PC-9 (cell line): ENCODE results near the gene MB. TPM values are rescaled to one million over a fixed set of nuclear protein-coding genes. Genes with fewer than 3 reads are reported as not detected.

Source experiments
- BruUV-seq: library from RNA; stranded (reverse); fragments of 400-500 nt; replicated peaks from 2 replicates; lab custom pipeline; 2021; lab: Mats Ljungman, UMichigan
- CTCF ChIA-PET: fragments of 300-600 bp; sonication (Branson Sonifier 250); formaldehyde crosslinking; loops from one replicate; lab custom pipeline; 2022; ENCODE audit warnings: antibody characterized with exemption; lab: Charles Lee
- POLR2A ChIA-PET: fragments of 300-600 bp; sonication (Branson Sonifier 250); formaldehyde crosslinking; loops from one replicate; lab custom pipeline; 2022; ENCODE audit warnings: antibody characterized with exemption; ENCODE audit not compliant: unreplicated experiment; lab: Charles Lee
- DNase-seq, 2 experiments: peaks; one replicate each; pipeline versions ENCODE4 v3.0.0 to v3.0.0-alpha.2; 2015 to 2022; ENCODE audit warnings: mixed read lengths in 1 of 2
- H2AFZ ChIP-seq: fragments of 200-600 bp; sonication (generic); 2 replicates; pipeline ENCODE4 v1.8.1; 2017; ENCODE audit warnings: antibody characterized with exemption
- H3F3A ChIP-seq: fragments of 200-600 bp; sonication (generic); 2 replicates; pipeline ENCODE4 v1.8.1; 2017; ENCODE audit warnings: antibody characterized with exemption, mild to moderate bottlenecking, low read depth; ENCODE audit not compliant: insufficient read depth
- H3K27ac ChIP-seq: fragments of 200-600 bp; sonication (generic); 2 replicates; pipeline ENCODE4 v1.6.1; 2016; ENCODE audit warnings: mixed run types
- H3K27me3 ChIP-seq: fragments of 200-600 bp; sonication (generic); 2 replicates; pipeline ENCODE4 v1.6.1; 2016; ENCODE audit warnings: low read depth, mixed run types; ENCODE audit not compliant: insufficient read depth
- H3K36me3 ChIP-seq: fragments of 200-600 bp; sonication (generic); 2 replicates; pipeline ENCODE4 v1.6.1; 2016; ENCODE audit warnings: low read depth, mixed run types
- H3K4me1 ChIP-seq: fragments of 200-600 bp; sonication (generic); replicated peaks from 2 replicates; pipeline ENCODE4 v1.6.1; 2016; ENCODE audit warnings: mixed run types; ENCODE audit not compliant: insufficient read depth
- H3K4me2 ChIP-seq: fragments of 200-600 bp; sonication (generic); 2 replicates; pipeline ENCODE4 v1.6.1; 2017; ENCODE audit warnings: mixed run types
- H3K4me3 ChIP-seq: fragments of 200-600 bp; sonication (generic); 2 replicates; pipeline ENCODE4 v1.6.1; 2016; ENCODE audit warnings: mixed run types
- H3K79me2 ChIP-seq: fragments of 200-600 bp; sonication (generic); 2 replicates; pipeline ENCODE4 v1.6.1; 2017; ENCODE audit warnings: low read depth, mixed run types
- H3K9me2 ChIP-seq: fragments of 200-600 bp; sonication (generic); 2 replicates; pipeline ENCODE4 v1.8.1; 2017; ENCODE audit warnings: mild to moderate bottlenecking; ENCODE audit not compliant: insufficient read depth
- H3K9me3 ChIP-seq: fragments of 200-600 bp; sonication (generic); 2 replicates; pipeline ENCODE4 v1.8.1; 2016; ENCODE audit warnings: low read depth; ENCODE audit not compliant: insufficient read depth
- H4K20me1 ChIP-seq: fragments of 200-600 bp; sonication (generic); 2 replicates; pipeline ENCODE4 v1.8.1; 2017; ENCODE audit not compliant: insufficient read depth
- CTCF ChIP-seq: fragments of 200-600 bp; sonication (generic); conservative IDR thresholded peaks from 2 replicates; pipeline ENCODE4 v1.6.1; 2017; ENCODE audit warnings: mixed run types, antibody characterized with exemption, mild to moderate bottlenecking, moderate library complexity
- EZH2 ChIP-seq: fragments of 200-600 bp; sonication (generic); IDR thresholded peaks from 2 replicates; pipeline ENCODE4 v1.8.0; 2017; ENCODE audit warnings: antibody characterized with exemption, low read depth
- intact Hi-C: fragments of 100-400 bp; cut with micrococcal nuclease; formaldehyde crosslinking; loops from one replicate; pipeline ENCODE4 v1.10.0; 2022; ENCODE audit not compliant: unreplicated experiment
- total RNA-seq: library from RNA; stranded (reverse); gene quantifications from 2 replicates; pipeline ENCODE4 v1.2.3, GENCODE V29; 2021

The MB gene
- total RNA-seq, 1 experiment from 2014 or later: 5.0 TPM

GRCh38 chr22:35599364-35599763 is 17.8 kb downstream of the MB start:
- Histone ChIP-seq H3K4me2 (no peak overlapping the region), H3K79me2 (no peaks in the 10 kb centered on the region), H3K9me3 (no peaks in the 10 kb centered on the region; the same call in 1 of the 2 replicates), H2AFZ (no peak overlapping the region), H3K36me3 (no peaks in the 10 kb centered on the region), H3K4me3 (no peak overlapping the region), H3F3A (peaks cover 54% of the 10 kb centered on the region), H3K27me3 (no peaks in the 10 kb centered on the region), H3K27ac (no peak overlapping the region), H3K4me1 (peaks cover 39% of the 10 kb centered on the region), H4K20me1 (no peaks in the 10 kb centered on the region), H3K9me2 (no peaks in the 10 kb centered on the region)
- CTCF ChIA-PET: no interaction called here
- TF ChIP-seq CTCF: no peak
- no peak for TF ChIP-seq EZH2
- BruUV-seq: no TSS peak
- POLR2A ChIA-PET: no interaction called here
- intact Hi-C loops: no loop called here
- DNase-seq: no peak

GRCh38 chr22:35598396-35598710 is 18.8 kb downstream of the MB start:
- H4K20me1 ChIP-seq: no peaks in the 10 kb centered on the region
- H3K9me3 ChIP-seq: no peaks in the 10 kb centered on the region; the same call in 1 of the 2 replicates
- DNase-seq: no peak
- no peaks in the 10 kb centered on the region for H3K36me3 ChIP-seq
- intact Hi-C loops: no loop called here
- no TSS peak for BruUV-seq
- no peaks in the 10 kb centered on the region for H3K79me2 ChIP-seq
- ChIA-PET POLR2A (no interaction called here), CTCF (no interaction called here)
- H3K4me3 ChIP-seq: no peak overlapping the region
- TF ChIP-seq EZH2 (no peak), CTCF (no peak)
- H3K9me2 ChIP-seq: no peaks in the 10 kb centered on the region
- peaks cover 34% of the 10 kb centered on the region for H3K4me1 ChIP-seq
- no peak overlapping the region for H3K27ac ChIP-seq
- peaks cover 44% of the 10 kb centered on the region for H3F3A ChIP-seq
- H2AFZ ChIP-seq: no peak overlapping the region
- H3K27me3 ChIP-seq: no peaks in the 10 kb centered on the region
- no peak overlapping the region for H3K4me2 ChIP-seq

- H3K4me1 ChIP-seq: peaks cover 34% of the 10 kb centered on the region
These were observed 19.3 kb downstream of the MB start for GRCh38 chr22:35597692-35598395.

More at GRCh38 chr22:35597692-35598395, 19.3 kb downstream of the MB start:
- no peaks in the 10 kb centered on the region for H4K20me1 ChIP-seq
- TF ChIP-seq CTCF (no peak), EZH2 (no peak)
- CTCF ChIA-PET: no interaction called here
- intact Hi-C loops: no loop called here
- no peaks in the 10 kb centered on the region; the same call in 1 of the 2 replicates for H3K9me3 ChIP-seq
- BruUV-seq: no TSS peak
- H3F3A ChIP-seq: peaks cover 39% of the 10 kb centered on the region
- H3K27me3 ChIP-seq: no peaks in the 10 kb centered on the region
- no peak overlapping the region for H3K4me2 ChIP-seq
- no peak for DNase-seq
- no peak overlapping the region for H2AFZ ChIP-seq
- H3K4me3 ChIP-seq: no peak overlapping the region
- no peaks in the 10 kb centered on the region for H3K9me2 ChIP-seq
- no peaks in the 10 kb centered on the region for H3K36me3 ChIP-seq
- H3K27ac ChIP-seq: no peak overlapping the region
- no peaks in the 10 kb centered on the region for H3K79me2 ChIP-seq
- POLR2A ChIA-PET: no interaction called here
